Kidney epithelial cell (primary cell): Measurements from ENCODE around the gene UPF2. TPM values are rescaled to one million over a fixed set of nuclear protein-coding genes. Genes with fewer than 3 reads are reported as not detected.

Experiments
- DNase-seq: peaks from one replicate; pipeline ENCODE4 v3.0.0-alpha.2; 2010; ENCODE audit warnings: low read depth
- H3K27me3 ChIP-seq: 2 replicates; pipeline ENCODE4 v1.6.0; 2011; ENCODE audit warnings: low read length; ENCODE audit not compliant: control insufficient read depth, insufficient read depth
- H3K36me3 ChIP-seq: 2 replicates; pipeline ENCODE4 v1.5.1; 2011; ENCODE audit warnings: low read length; ENCODE audit not compliant: control insufficient read depth, insufficient read depth
- H3K4me3 ChIP-seq: 2 replicates; pipeline ENCODE4 v1.5.1; 2011; ENCODE audit warnings: low read depth, mild to moderate bottlenecking, control low read depth, low read length
- total RNA-seq: library from RNA; depleted of rRNA; stranded (reverse); fragments of >200 nt; gene quantifications from 2 replicates; pipeline ENCODE4 v1.2.3, GENCODE V29; 2015
- TF ChIP-seq, protein P1 (sequence below): IDR thresholded peaks from 2 replicates; pipeline ENCODE4 v1.5.1; 2011; ENCODE audit warnings: mild to moderate bottlenecking, moderate library complexity, low read length, control low read depth, inconsistent platforms; ENCODE audit not compliant: insufficient read depth, poor library complexity, severe bottlenecking

UPF2 gene
- total RNA-seq, 1 donor from 2014 or later = 13.9 TPM

DNA sequence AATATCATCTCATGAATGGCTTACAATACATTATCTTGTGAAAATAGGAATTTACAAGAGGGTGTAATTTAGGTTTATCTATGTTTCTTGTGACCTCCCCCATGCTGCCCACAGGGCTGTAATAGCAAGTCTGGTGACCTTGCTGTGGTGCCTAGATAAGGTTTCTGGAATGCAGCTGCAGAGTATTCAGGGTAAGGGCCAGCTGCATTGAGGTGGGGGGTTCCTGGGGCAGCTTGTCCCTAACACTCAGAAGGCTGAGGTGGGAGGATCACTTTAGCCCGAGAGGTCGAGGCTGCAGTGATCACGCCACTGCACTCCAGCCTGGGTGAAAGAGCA is 20.8 kb upstream of the UPF2 start:
- Histone ChIP-seq H3K27me3 (no peaks in the 10 kb centered on the region), H3K4me3 (no peak overlapping the region), H3K36me3 (no peaks in the 10 kb centered on the region)
- TF ChIP-seq, protein P1, sequence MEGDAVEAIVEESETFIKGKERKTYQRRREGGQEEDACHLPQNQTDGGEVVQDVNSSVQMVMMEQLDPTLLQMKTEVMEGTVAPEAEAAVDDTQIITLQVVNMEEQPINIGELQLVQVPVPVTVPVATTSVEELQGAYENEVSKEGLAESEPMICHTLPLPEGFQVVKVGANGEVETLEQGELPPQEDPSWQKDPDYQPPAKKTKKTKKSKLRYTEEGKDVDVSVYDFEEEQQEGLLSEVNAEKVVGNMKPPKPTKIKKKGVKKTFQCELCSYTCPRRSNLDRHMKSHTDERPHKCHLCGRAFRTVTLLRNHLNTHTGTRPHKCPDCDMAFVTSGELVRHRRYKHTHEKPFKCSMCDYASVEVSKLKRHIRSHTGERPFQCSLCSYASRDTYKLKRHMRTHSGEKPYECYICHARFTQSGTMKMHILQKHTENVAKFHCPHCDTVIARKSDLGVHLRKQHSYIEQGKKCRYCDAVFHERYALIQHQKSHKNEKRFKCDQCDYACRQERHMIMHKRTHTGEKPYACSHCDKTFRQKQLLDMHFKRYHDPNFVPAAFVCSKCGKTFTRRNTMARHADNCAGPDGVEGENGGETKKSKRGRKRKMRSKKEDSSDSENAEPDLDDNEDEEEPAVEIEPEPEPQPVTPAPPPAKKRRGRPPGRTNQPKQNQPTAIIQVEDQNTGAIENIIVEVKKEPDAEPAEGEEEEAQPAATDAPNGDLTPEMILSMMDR = no peak
- no peak for DNase-seq

DNA sequence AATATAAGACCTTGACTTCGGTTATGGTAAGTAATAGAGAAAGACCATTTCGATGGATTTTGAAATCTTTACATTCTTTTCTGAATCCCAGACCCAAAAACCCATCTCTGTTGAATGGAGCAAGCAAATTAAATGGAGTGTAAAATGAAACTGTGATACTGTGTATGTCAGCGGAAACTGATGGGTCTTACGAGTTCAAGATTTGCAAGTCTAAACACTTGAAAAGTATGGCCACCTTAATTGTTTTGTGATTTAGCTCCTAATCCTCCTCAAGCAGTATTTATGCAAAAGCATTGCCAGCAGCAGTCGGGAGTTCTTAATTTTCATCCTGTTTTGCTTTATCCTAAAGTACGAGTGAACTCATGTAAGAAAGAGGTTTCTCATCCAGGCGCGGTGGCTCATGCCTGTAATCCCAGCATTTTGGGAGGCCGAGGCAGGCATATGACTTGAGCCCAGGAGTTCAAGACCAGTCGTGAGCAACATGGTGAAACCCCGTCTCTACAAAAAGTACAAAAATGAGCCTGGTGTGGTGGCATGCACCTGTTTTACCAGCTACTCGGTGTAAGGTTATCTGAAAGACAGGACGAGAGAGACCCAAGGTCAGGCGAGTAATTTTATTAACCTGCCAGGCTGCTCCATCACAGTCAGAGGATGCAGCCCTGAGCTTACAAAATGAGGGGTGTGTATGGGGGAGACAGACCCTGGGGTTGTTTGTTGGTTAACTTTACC is 20.3 kb upstream of the UPF2 start:
- no peak overlapping the region for H3K4me3 ChIP-seq
- no peaks in the 10 kb centered on the region for H3K27me3 ChIP-seq
- no peaks in the 10 kb centered on the region for H3K36me3 ChIP-seq
- TF ChIP-seq, protein P1 = no peak
- DNase-seq = no peak

DNA sequence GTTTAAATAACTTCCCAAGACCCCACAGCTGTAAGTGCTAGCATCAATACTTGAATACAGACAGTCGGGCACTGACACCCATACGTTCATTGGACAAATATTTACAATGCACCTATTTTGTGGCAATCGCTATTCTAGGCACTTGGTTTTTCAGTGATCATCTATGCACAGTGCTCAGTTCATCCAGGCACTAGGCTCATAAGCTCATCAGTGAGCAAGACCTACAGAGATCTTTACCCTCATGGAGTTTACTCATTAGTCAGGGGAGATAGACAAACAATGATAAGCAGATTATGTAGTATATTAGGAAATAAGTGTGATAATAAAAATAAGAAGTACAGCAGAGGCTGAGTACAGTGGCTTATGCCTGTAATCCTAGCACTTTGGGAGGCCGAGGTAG is 18.5 kb upstream of the UPF2 start:
- DNase-seq = no peak
- TF ChIP-seq, protein P1 = no peak
- no peaks in the 10 kb centered on the region for H3K36me3 ChIP-seq
- no peak overlapping the region for H3K4me3 ChIP-seq
- no peaks in the 10 kb centered on the region for H3K27me3 ChIP-seq

DNA sequence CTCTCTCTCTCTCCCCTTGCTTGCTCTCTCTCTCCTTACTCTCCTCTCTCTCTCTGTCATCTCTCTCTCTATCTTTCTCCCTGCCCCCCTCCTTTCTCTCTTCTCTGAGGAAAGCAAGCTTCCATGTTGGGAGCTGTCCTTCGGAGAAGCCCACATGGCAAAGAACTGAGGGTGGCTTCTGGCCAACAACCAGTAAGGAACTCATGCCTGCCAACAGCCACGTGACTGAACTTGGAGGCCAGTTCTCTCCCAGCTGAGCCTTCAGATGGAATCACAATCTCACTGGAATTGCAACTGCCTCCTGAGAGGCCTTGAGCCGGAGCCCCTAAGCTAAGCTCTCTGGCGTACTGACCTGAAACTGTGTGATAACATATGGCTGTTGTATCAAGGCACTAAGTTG is 14.1 kb upstream of the UPF2 start:
- no peak for DNase-seq
- H3K36me3 ChIP-seq = no peaks in the 10 kb centered on the region
- TF ChIP-seq, protein P1 = no peak
- H3K27me3 ChIP-seq = no peaks in the 10 kb centered on the region
- no peak overlapping the region for H3K4me3 ChIP-seq

DNA sequence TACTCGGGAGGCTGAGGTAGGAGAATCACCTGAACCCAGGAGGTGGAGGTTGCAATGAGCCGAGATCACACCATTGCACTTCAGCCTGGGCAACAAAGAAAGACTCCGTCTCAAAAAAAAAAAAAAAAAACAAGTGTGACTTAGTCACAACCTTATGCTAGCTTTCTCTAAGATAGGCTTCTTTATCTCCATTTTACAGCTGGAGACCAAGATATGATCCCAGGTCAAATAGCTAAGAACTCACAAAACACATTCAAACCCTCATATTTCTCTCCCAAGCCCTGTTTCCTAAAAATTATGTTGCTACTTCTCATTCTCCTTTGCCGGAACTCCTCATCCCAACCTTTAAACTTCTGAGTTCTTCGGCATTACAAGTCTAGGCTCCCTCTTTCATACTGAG is 13.1 kb upstream of the UPF2 start:
- TF ChIP-seq, protein P1 = no peak
- no peak overlapping the region for H3K4me3 ChIP-seq

GRCh38 chr10:12051241-12051640 is 8.6 kb upstream of the UPF2 start:
- DNase-seq = no peak
- TF ChIP-seq, protein P1 = no peak
- Histone ChIP-seq H3K36me3 (no peaks in the 10 kb centered on the region), H3K27me3 (no peaks in the 10 kb centered on the region), H3K4me3 (no peak overlapping the region)

More for the DNA sequence above, 13.1 kb upstream of the UPF2 start:
- H3K27me3 ChIP-seq = no peaks in the 10 kb centered on the region
- no peaks in the 10 kb centered on the region for H3K36me3 ChIP-seq
- no peak for DNase-seq
